Measurements from ENCODE around the gene BMP7.

- TF ChIP-seq CTCF (IDR thresholded peaks at IDR 0.05; ENCODE audit: extremely low read depth in 1 of 2, insufficient read depth in 1 of 2, low read depth in 1 of 2, low read length in 2 of 2): no peak
- TF ChIP-seq MAX (IDR thresholded peaks at IDR 0.05; ENCODE audit: insufficient read depth, insufficient read length): no peak
- TF ChIP-seq POLR2A (IDR thresholded peaks at IDR 0.05; ENCODE audit: low read depth, low read length): no peak
- TF ChIP-seq EZH2 (IDR thresholded peaks at IDR 0.05; ENCODE audit: borderline replicate concordance, low read depth, low read length, severe bottlenecking): no peak
- no peak for TF ChIP-seq POLR2AphosphoS5 (IDR thresholded peaks at IDR 0.05; ENCODE audit: insufficient read depth, low read depth, low read length)
- TF ChIP-seq MYC (IDR thresholded peaks at IDR 0.05; ENCODE audit: low read depth, low read length): no peak
- no peak for TF ChIP-seq JUN (IDR thresholded peaks at IDR 0.05; ENCODE audit: borderline replicate concordance, insufficient read depth, insufficient read length, low read depth)
Measured at GRCh38 chr20:57287901-57288300, 21.5 kb upstream of the BMP7 start.

Data from endothelial cell of umbilical vein (primary cell).